Measurements from ENCODE around the gene NFKBIB. TPM values are rescaled to one million over a fixed set of nuclear protein-coding genes. Genes with fewer than 3 reads are reported as not detected.
"Not testable (repeated sequence)": the region's sequence is repeated elsewhere in the genome, so short reads cannot be mapped to it uniquely, and the experiment has no call there.

Gene NFKBIB
- polyA plus RNA-seq, 2 of the 4 experiments (the other 2 are of a cell fraction), result 35.0 to 61.7 TPM

GRCh38 chr19:38856813-38857212 is 43.0 kb upstream of the NFKBIB start (continued):
- TF ChIP-seq CTCF (IDR thresholded peaks at IDR 0.05) (no peak), ZC3H11A (IDR thresholded peaks at IDR 0.05) (no peak), NFE2L2 (conservative IDR thresholded peaks at IDR 0.05; ENCODE audit: low read length) (no peak), HOXB13 (CRISPR knock-in tag; IDR thresholded peaks at IDR 0.05; ENCODE audit: low read depth) (no peak), FOSB (CRISPR knock-in tag; IDR thresholded peaks at IDR 0.05) (no peak), BHLHE40 (IDR thresholded peaks at IDR 0.05; ENCODE audit: low read depth, low read length) (no peak)

- H3K4me2 ChIP-seq; H3K9me3 ChIP-seq; DNase-seq (ENCODE audit: low read depth in 1 of 2, low spot score in 1 of 2); FAIRE-seq; H3K27ac ChIP-seq; POLR2A ChIA-PET; ATAC-seq; H3K4me3 ChIP-seq: not testable (repeated sequence)
- CTCF ChIA-PET, result interaction anchor here (1.1 to 24.7 kb wide), 2 partner anchors 8 to 22 kb away, joined by 3 to 652 read pairs; partner anchors contain the start of gene RINL
- WGBS (ENCODE audit: missing lambda C conversion rate), result 81% methylated on average over 21 of the region's 21 CpGs
- peaks cover 20% of the 10 kb centered on the region for H3K4me1 ChIP-seq
Measured at GRCh38 chr19:38859631-38860204, 40.1 kb upstream of the NFKBIB start.

- ATAC-seq (no peak), FAIRE-seq (no peak), DNase-seq (ENCODE audit: low read depth in 1 of 2, low spot score in 1 of 2) (no peak)
- ChIA-PET POLR2A (interaction anchor here (0.6 kb wide), 1 partner anchor 114 kb away, joined by 3 read pairs; the partner anchor contains the start of gene FBXO17), CTCF (interaction anchor here (1.0 to 24.7 kb wide), 2 partner anchors 21 to 161 kb away, joined by 3 to 652 read pairs; partner anchors contain the start of gene RINL)
- Histone ChIP-seq H3K4me1 (peaks cover 28% of the 10 kb centered on the region), H3K9me3 (no peaks in the 10 kb centered on the region), H3K27ac (no peak overlapping the region), H3K4me2 (no peak overlapping the region), H3K4me3 (no peak overlapping the region)
- WGBS (ENCODE audit: missing lambda C conversion rate), result 91% methylated on average over 3 of the region's 3 CpGs
- TF ChIP-seq ELK1 (IDR thresholded peaks at IDR 0.05; ENCODE audit: low read depth, low read length), result no peak
- TF ChIP-seq MAX (IDR thresholded peaks at IDR 0.05), result no peak
- no peak for TF ChIP-seq EHF (CRISPR knock-in tag; IDR thresholded peaks at IDR 0.05)
- TF ChIP-seq BCL3 (IDR thresholded peaks at IDR 0.05), result no peak
- TF ChIP-seq HMGXB4 (CRISPR knock-in tag; IDR thresholded peaks at IDR 0.05; ENCODE audit: borderline replicate concordance), result no peak
- TF ChIP-seq BHLHE40 (IDR thresholded peaks at IDR 0.05; ENCODE audit: low read depth, low read length), result no peak
- TF ChIP-seq RFX5 (IDR thresholded peaks at IDR 0.05), result no peak
- no peak for TF ChIP-seq HOXB5 (CRISPR knock-in tag; IDR thresholded peaks at IDR 0.05)
- TF ChIP-seq MYC (IDR thresholded peaks at IDR 0.05; ENCODE audit: borderline replicate concordance, low read length), result no peak
- TF ChIP-seq HOXA7 (CRISPR knock-in tag; IDR thresholded peaks at IDR 0.05), result no peak
- TF ChIP-seq CHD2 (IDR thresholded peaks at IDR 0.05; ENCODE audit: low read length, partially characterized antibody), result no peak
Measured at GRCh38 chr19:38861368-38861767, 38.4 kb upstream of the NFKBIB start.

Data from A549 (cell line).